T-helper 1 cell (primary cell): ENCODE measurements around the gene PCNP.
"Not testable (repeated sequence)": the region's sequence is repeated elsewhere in the genome, so short reads cannot be mapped to it uniquely, and the experiment has no call there.

ENCODE experiments used
- DNase-seq, 5 donors: peaks; one replicate each; pipeline ENCODE4 v3.0.0-alpha.2; 2012 to 2020
- total RNA-seq, 4 donors: gene quantifications; one replicate each; lab custom pipeline; 2026; lab: John Stamatoyannopoulos, UW

Gene PCNP
- total RNA-seq = 95.0 to 123 (median 107) reads per million in 4 donors

DNA sequence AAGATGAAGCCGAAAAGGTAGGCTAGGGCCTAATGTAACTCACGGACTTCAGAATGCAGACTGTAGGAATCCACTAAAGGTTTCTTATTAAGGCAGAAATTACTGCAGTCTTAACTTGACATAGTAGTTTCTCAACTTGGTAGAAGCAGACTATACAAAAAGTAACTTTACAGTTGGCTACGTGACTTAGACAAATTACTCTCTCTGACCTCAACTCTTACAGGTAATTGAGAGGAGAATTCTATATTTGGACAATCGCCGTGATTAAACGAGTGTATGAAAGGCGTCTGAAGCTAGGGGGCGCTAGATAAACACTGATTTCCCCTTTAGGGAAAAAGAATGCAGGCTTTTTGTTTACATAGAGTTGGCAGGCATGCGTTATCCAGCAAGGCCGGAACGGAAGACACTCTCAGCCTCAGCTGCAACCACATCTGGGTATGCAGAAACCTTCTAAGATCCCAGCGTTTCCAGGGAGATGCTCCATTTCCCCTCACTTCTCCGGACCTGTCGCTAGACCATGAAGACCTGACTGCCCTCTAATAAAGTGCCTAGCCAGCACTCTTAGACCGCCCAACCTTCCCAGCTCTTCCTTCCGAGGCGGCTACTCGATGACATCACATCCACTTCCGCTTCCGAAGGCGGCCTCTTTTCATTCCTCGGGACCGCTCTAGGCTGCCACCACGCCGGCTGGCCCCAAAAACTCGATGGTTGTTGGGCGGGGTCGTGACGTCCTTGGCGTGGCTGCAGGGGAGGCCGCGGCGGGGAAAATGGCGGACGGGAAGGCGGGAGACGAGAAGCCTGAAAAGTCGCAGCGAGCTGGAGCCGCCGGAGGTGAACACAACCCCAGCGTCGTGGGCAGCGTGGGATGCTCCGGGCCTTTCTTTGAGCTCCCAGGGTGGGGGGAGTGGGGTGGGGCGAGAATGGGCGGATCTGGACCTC, at the start of gene PCNP:
Gene PCNP (plus strand): TSS at position 732 of the 939 bp plus-strand sequence. CDS start 36 bp downstream, at position 768.
- peak; percentile 96 to 99 (median 98) for DNase-seq

- no peak for DNase-seq
These were observed 46.5 kb upstream of the PCNP start for GRCh38 chr3:101527441-101527840.

DNA sequence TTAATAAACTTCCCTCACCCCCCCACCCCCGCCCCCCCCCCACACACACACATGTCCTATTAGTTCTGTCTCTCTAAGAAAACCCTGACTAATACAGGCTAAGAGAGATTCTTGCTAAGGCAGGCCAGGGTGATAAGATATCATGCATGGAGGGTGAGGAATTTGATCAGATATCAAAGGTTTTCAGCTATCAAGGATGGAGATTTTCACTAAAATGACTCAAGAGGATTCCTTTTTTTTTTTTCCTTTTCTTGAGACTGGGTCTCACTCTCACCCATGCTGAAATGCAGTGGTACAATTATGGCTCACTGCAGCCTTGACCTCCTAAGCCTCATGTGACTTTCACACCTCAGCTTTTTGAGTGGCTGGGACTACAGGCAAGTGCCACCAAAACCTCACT, 46.1 kb upstream of the PCNP start:
- no peak for DNase-seq

DNA sequence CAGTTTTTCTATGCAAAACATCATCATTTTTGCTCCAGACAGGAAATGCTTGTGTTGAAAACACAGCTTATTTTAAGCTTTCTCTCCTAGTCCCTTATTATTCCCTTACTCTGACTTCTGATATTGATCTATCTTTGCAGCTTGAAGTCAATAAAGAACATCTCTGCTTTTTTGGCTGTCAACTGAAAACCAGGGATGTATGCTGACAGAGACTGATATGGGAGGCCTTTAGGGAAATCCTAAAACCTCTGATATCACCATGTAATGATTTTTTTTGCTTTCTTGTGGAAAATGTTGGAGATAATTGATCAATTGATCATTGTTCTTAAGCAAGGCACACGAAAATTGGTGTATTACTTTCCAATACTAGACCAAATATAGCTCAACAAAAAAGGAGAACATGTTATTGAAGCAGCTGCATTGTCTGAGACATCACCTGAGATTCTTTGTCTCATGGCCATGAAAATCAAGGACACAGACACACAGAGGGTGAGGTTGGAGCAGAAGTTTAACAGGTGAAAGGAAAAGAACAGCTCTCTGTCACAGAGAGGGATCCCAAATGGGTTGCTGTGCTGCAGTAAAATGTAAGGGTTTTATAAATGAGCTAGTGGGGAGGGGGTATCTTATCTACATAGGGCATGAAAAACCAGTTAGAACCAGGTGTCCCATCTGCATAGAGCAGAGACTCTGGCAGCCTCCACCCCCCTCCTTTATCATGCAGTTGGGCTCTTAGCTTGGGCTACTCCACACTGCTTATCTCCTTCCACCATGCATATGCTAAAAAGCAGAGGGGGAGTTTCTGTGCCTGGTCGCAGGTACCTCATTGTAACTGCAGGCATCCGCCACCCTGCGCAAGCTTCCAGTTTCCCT, 43.9 kb upstream of the PCNP start:
- no peak for DNase-seq

DNA sequence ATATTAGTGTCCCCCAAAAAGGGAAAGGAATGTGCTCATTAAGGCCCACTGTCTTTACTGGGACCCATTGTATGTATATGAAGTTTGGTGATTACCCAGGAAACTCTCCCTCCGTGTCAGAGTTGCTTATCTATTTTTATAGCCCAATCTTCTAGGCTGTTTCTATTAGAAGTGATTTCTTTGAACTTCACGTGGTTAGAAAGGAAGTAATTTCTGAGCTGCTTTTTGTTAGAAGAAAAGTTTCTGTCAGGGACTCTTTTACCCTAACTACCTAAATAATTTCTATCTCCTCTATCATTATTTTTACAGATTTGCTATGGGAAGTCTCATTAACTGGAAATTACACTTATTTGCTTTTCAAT, 43.3 kb upstream of the PCNP start:
- no peak for DNase-seq

DNA sequence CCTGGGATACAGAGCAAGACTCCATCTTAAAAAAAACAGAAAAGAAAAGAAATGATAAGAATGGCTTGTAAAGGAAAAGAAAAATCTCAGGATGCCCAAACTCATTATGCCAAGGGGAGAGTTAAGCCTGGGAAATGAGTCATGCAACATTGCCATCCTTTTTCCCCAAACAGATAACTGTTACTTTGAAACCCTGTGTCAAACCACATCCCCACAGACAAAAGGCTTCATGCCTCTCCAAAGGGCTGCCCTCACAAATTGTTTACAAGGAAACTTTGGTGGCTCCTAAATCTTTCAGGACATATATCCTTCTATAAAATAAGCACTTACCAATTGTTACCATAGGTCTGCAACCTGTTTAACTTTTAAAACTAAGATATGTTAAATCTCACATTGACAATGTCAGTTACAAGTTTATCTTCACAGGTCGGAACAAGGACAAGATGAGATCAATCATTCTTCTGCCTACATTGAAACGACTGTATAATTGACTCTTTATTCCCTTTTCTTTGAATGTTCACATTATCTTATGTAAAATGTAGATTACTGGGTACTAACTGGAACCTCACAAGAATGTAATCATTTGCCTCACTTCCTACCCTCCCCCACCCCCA, 42.4 kb upstream of the PCNP start:
- DNase-seq = peak in 1 of 5 donors; percentile 72

- DNase-seq = no peak
These were observed 41.0 kb upstream of the PCNP start for GRCh38 chr3:101532783-101533602.

DNA sequence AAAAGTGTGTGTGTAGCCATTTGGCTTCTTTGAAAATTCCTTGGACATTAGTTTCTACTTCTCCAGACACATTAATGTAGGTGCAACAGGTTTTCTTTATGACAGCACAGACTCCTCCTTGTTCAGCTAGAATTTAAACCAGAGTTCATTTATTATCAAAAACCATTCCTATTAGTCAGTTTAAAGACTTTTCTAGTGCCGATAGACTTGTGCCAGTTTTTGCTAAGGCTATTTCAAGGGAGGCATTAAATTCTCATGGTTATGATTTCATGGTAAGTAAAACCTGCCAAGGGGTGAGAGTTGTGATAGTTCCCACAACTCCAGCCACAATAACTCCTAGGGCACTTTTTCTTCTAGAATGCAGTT, 40.4 kb upstream of the PCNP start:
- DNase-seq = no peak

GRCh38 chr3:101535221-101535620, 38.8 kb upstream of the PCNP start:
- DNase-seq = no peak

DNA sequence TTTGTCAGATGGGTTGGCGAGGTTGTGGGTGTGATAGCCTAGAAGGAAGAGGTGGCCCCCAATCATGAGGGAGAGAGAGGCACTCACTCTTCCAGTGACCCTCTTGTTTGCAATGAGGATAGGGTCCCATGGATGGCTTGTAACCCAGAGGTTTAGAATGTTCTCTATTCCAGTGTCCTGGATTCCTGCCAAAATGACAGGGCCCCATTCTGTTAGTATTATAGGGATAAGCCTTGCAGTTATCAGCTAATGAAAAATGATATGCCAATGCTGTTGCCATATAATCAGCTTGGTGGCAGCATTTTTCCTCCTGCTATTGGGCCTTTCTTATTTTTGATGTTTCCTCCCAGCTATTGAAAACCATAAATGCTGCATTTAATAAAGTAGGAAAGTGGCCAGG, 37.7 kb upstream of the PCNP start:
- no peak for DNase-seq

DNA sequence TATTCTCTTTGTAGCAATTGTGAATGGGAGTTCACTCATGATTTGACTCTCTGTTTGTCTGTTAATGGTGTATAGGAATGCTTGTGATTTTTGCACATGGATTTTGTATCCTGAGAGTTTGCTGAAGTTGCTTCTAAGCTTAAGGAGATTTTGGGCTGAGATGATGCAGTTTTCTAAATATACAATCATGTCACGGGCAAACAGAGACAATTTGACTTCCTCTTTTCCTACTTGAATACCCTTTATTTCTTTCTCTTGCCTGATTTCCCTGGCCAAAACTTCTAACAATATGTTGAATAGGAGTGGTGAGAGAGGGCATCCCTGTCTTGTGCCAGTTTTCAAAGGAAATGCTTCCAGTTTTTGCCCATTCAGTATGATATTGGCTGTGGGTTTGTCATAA, 37.0 kb upstream of the PCNP start:
- DNase-seq = not testable (repeated sequence)

DNA sequence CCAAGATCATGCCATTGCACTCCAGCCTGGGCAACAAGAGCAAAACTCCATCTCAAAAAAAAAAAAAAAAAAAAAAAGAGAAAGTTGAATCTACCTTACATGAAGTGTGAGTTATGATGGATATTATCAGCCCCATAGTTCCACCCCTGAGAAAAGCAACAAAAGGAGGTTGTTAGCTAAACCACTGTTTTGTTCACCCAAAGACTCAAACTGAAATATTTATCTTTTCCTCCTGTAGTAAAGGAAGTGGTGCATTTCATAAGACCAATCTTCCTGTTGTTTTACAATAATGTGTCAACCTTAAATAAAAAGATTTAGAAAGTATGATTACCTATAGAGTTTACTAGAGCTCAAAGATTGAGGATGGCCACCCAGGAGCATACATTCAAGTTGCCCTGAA, 31.0 kb upstream of the PCNP start:
- peak in 1 of 5 donors; percentile 78 for DNase-seq

DNA sequence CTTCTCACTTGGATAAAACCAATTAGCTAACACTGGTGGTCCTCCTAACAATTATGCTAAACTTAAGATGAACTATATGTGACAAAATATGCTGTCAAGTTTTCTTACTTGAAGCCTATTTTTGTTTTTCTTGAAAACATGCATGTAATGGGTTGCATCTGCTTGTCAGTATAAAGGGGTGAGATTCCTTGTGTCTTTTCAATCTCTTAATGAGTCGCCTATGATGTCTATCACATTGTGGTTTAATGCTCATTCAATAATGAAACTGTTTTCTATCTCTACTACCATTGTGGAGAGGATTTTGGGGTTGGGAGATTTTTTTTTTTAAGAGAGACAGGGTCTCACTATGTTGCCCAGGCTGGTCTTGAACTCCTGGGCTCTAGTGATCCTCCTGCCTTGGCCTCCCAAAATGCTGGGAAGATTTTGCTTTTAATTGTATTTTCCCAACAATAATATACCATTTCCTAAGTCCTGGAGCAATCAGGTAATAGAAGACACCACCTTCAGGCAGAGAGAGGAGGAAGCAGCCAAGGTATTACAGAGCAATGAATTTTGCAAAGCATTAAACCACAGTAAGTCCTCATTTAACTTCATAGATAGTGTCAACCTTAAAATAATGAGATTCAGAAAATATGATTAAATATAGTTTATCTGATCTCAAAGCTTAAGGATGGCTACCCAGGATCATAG, 29.7 kb upstream of the PCNP start:
- DNase-seq = peak in 1 of 5 donors; percentile 36

GRCh38 chr3:101548527-101549105, 25.4 kb upstream of the PCNP start:
- DNase-seq = no peak

GRCh38 chr3:101549473-101549872, 24.5 kb upstream of the PCNP start:
- no peak for DNase-seq

- DNase-seq = not testable (repeated sequence)
These were observed 22.5 kb upstream of the PCNP start for GRCh38 chr3:101551359-101552081.

DNA sequence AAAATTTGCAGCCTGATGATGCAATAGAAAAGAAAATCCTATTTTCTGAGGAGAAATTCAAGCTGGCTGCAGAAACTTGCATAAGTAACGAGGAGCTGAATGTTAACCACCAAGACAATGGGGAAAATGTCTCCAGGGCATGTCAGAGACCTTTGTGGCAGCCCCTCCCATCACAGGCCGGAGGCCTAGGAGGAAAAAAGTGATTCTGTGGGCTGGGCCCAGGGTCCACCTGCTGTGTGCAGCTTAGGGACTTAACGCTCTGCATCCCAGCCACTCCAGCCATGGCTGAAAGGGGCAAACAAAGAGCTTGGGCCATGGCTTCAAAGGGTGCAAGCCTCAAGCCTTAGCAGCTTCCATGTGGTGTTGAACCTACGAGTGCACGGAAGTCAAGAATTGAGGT, 20.6 kb upstream of the PCNP start:
- DNase-seq = not testable (repeated sequence)

- no peak for DNase-seq
These were observed 17.9 kb upstream of the PCNP start for GRCh38 chr3:101556064-101556463.

- peak; percentile 78 to 95 (median 87) for DNase-seq
These were observed 12.2 kb upstream of the PCNP start, which contains the start of gene TRMT10C for GRCh38 chr3:101561630-101562328. TRMT10C (plus strand) TSS chr3:101561868; CDS start chr3:101564782, 2,914 bp downstream.
